ENCODE measurements around the gene PDE8B. TPM values are rescaled to one million over a fixed set of nuclear protein-coding genes. Genes with fewer than 3 reads are reported as not detected.

PDE8B gene
- total and polyA plus RNA-seq, 2 donors from 2014 or later, result 3.7 to 4.5 TPM

DNA sequence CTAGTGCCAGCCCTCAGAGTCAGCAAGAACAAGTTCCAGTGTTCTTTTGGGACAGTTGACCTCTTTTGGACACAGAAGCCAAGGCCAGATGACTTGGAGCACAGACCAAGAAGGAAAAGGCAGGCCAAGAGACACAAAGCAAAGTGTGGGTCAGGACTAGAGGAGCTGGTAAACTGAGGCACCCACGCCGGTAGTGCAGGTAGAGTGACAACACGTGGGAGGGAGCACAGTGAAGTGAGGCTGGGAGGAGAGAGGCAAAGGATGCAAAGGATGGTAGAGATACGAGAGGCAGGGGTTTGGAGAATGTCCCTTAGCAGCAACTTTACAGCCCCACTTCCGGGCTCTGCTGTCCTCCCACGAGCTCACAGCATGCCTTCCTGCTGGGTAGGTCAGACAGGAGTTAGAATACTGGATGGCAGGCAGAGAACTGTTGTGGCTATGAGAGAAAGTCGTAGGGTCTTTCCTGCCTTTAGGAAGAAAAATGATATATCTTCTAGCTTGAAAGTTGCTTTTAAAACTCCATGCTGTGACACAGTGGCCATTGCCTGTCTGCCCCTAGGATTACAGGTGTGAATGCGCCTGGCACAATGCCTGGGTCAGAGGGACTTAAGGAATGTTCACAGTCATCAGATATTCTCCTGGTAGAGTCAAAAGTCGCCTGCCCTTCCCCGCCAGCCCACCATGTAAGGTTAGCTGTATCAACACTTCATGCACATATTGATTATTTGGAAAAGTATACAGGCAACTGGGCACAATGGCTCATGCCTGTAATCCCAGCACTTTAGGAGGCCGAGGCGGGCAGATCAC is 97.9 kb downstream of the PDE8B start:
- Histone ChIP-seq H3K27ac (ENCODE audit: low read depth in 2 of 2, low read length in 2 of 2) (no peak overlapping the region), H3K27me3 (ENCODE audit: control insufficient read depth, insufficient read depth, low read length) (no peaks in the 10 kb centered on the region), H3K36me3 (ENCODE audit: control insufficient read depth in 2 of 3, insufficient read depth in 3 of 3, low read length in 3 of 3) (no peaks in the 10 kb centered on the region), H3K9ac (ENCODE audit: low read length in 3 of 3) (no peak overlapping the region), H3K4me1 (ENCODE audit: control insufficient read depth in 2 of 3, insufficient read depth in 2 of 3, low read depth in 1 of 3, low read length in 3 of 3) (peaks cover 0 to 3% (median 0%) of the 10 kb centered on the region in 3 donors), H3K9me3 (ENCODE audit: control insufficient read depth in 2 of 3, insufficient read depth in 1 of 3, low read length in 3 of 3) (no peaks in the 10 kb centered on the region), H3K4me3 (ENCODE audit: low read length in 3 of 3) (no peak overlapping the region)
- FAIRE-seq, result no peak
- no peak for DNase-seq
- intact Hi-C loops (cut with DNase I), result no loop called here
- TF ChIP-seq, protein P1, sequence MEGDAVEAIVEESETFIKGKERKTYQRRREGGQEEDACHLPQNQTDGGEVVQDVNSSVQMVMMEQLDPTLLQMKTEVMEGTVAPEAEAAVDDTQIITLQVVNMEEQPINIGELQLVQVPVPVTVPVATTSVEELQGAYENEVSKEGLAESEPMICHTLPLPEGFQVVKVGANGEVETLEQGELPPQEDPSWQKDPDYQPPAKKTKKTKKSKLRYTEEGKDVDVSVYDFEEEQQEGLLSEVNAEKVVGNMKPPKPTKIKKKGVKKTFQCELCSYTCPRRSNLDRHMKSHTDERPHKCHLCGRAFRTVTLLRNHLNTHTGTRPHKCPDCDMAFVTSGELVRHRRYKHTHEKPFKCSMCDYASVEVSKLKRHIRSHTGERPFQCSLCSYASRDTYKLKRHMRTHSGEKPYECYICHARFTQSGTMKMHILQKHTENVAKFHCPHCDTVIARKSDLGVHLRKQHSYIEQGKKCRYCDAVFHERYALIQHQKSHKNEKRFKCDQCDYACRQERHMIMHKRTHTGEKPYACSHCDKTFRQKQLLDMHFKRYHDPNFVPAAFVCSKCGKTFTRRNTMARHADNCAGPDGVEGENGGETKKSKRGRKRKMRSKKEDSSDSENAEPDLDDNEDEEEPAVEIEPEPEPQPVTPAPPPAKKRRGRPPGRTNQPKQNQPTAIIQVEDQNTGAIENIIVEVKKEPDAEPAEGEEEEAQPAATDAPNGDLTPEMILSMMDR (IDR thresholded peaks at IDR 0.05; ENCODE audit: borderline replicate concordance, extremely low read depth, insufficient read depth), result no peak

DNA sequence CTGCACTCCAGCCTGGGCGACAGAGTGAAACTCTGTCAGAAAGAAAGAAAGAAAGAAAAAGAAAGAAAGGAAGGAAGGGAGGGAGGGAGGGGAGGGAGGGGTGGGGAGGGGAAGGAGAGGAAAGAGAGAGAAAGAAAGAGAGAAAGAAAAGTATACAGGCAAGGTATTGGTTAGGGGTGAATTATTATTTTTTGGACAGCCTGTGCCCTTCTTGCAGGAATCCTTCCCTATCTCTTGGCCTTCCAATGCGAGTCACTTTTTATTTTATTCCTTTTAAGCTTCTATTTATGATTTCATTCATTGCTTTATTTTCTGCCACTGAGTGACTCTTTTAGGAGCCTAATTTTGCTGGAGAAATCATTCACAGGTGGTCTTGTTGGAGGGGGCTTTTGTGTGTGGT is 98.7 kb downstream of the PDE8B start:
- Histone ChIP-seq H3K4me3 (ENCODE audit: low read length in 3 of 3) (no peak overlapping the region), H3K4me1 (ENCODE audit: control insufficient read depth in 2 of 3, insufficient read depth in 2 of 3, low read depth in 1 of 3, low read length in 3 of 3) (peaks cover 0 to 3% (median 0%) of the 10 kb centered on the region in 3 donors), H3K27me3 (ENCODE audit: control insufficient read depth, insufficient read depth, low read length) (no peaks in the 10 kb centered on the region), H3K36me3 (ENCODE audit: control insufficient read depth in 2 of 3, insufficient read depth in 3 of 3, low read length in 3 of 3) (no peaks in the 10 kb centered on the region), H3K9ac (ENCODE audit: low read length in 3 of 3) (no peak overlapping the region), H3K27ac (ENCODE audit: low read depth in 2 of 2, low read length in 2 of 2) (no peak overlapping the region), H3K9me3 (ENCODE audit: control insufficient read depth in 2 of 3, insufficient read depth in 1 of 3, low read length in 3 of 3) (no peaks in the 10 kb centered on the region)
- no peak for DNase-seq
- TF ChIP-seq, protein P1 (IDR thresholded peaks at IDR 0.05; ENCODE audit: borderline replicate concordance, extremely low read depth, insufficient read depth), result no peak
- no peak for FAIRE-seq
- intact Hi-C loops (cut with DNase I), result no loop called here

DNA sequence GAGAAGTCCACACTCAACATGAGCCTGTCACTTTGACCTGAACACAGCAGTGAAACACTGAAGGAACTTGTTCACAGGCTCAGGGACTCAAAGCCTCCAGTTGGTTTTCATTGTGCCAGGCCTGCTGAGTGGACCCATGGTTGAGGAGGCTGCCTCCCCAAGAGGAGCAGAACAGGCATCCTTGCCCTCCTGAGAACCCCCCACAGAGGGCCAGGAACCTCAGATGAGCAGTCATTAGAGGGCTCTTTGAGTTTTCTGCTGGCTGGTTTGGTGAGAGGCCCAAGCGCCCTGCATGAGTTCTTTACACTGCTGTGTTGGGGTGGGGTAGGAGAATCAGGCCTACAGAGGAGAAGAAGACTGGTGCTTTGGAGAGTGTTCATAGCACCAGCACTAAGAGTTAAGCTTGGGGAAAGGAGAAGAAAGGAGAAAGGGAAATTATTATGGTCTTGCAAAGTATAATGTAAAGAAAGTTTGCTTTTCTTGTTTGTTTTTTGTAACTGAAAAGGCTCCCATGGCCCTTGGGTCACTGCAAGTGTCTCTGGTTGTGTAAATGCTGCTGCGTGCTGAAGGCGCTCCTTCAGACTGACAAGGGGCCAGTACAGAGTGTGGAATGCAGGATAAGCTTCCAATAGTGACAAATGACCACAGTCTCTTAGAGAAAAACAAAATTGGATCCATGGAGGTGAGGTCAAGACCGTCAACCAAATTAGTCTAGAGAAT is 100.2 kb downstream of the PDE8B start:
- Histone ChIP-seq H3K4me3 (ENCODE audit: low read length in 3 of 3) (no peak overlapping the region), H3K9ac (ENCODE audit: low read length in 3 of 3) (no peak overlapping the region), H3K27ac (ENCODE audit: low read depth in 2 of 2, low read length in 2 of 2) (no peak overlapping the region), H3K36me3 (ENCODE audit: control insufficient read depth in 2 of 3, insufficient read depth in 3 of 3, low read length in 3 of 3) (no peaks in the 10 kb centered on the region), H3K4me1 (ENCODE audit: control insufficient read depth in 2 of 3, insufficient read depth in 2 of 3, low read depth in 1 of 3, low read length in 3 of 3) (peaks cover 0 to 3% (median 0%) of the 10 kb centered on the region in 3 donors), H3K9me3 (ENCODE audit: control insufficient read depth in 2 of 3, insufficient read depth in 1 of 3, low read length in 3 of 3) (no peaks in the 10 kb centered on the region), H3K27me3 (ENCODE audit: control insufficient read depth, insufficient read depth, low read length) (no peaks in the 10 kb centered on the region)
- intact Hi-C loops (cut with DNase I), result no loop called here
- DNase-seq (no peak), FAIRE-seq (no peak)
- TF ChIP-seq, protein P1 (IDR thresholded peaks at IDR 0.05; ENCODE audit: borderline replicate concordance, extremely low read depth, insufficient read depth), result no peak

All from kidney (tissue), 14 donors.